ENCODE data around the gene OAS1. TPM values are rescaled to one million over a fixed set of nuclear protein-coding genes. Genes with fewer than 3 reads are reported as not detected.

The OAS1 gene
- total and polyA plus RNA-seq, 2 donors (not counting 1 experiment from before 2014, with no cell fraction given): 48.3 to 70.2 TPM

GRCh38 chr12:112933129-112933505, 26.4 kb downstream of the OAS1 start:
- no peaks in the 10 kb centered on the region for H3K27me3 ChIP-seq (replicated peaks in 1 of 4; ENCODE audit: control extremely low read depth in 1 of 4, control insufficient read depth in 3 of 4, insufficient read depth in 4 of 4, low read length in 3 of 4)
- POLR2A ChIA-PET: no interaction called here
- H3K27ac Mint-ChIP-seq: no peak overlapping the region

GRCh38 chr12:112936264-112936663, 29.5 kb downstream of the OAS1 start:
- Histone ChIP-seq H3K27ac (ENCODE audit: low read length in 2 of 2) (no peak overlapping the region), H3K9ac (ENCODE audit: low read length) (no peak overlapping the region), H2AFZ (ENCODE audit: insufficient read depth, low read depth, low read length, poor library complexity, severe bottlenecking) (no peak overlapping the region), H3K4me1 (ENCODE audit: control insufficient read depth in 2 of 2, insufficient read depth in 2 of 2, low read length in 2 of 2) (peaks cover 25 to 26% of the 10 kb centered on the region in 2 donors), H3K79me2 (ENCODE audit: control insufficient read depth, insufficient read depth, low read length) (peaks cover 4% of the 10 kb centered on the region), H3K36me3 (replicated peaks in 1 of 2; ENCODE audit: control extremely low read depth in 1 of 2, control insufficient read depth in 1 of 2, extremely low read depth in 1 of 2, insufficient read depth in 2 of 2, low read length in 1 of 2) (no peaks in the 10 kb centered on the region), H3K9me3 (ENCODE audit: control extremely low read depth in 1 of 3, control insufficient read depth in 2 of 3, insufficient read depth in 1 of 3, low read length in 2 of 3) (no peaks in the 10 kb centered on the region), H4K20me1 (ENCODE audit: control insufficient read depth, insufficient read depth, low read length, poor library complexity, severe bottlenecking) (no peaks in the 10 kb centered on the region), H3K4me2 (replicated peaks; ENCODE audit: low read depth, low read length, poor library complexity, severe bottlenecking) (no peak overlapping the region), H3K4me3 (ENCODE audit: control extremely low read depth in 1 of 5, extremely low read depth in 1 of 5, insufficient read depth in 1 of 5, low read depth in 2 of 5, low read length in 4 of 5) (no peak overlapping the region), H3K27me3 (replicated peaks in 1 of 4; ENCODE audit: control extremely low read depth in 1 of 4, control insufficient read depth in 3 of 4, insufficient read depth in 4 of 4, low read length in 3 of 4) (no peaks in the 10 kb centered on the region)
- H3K27ac Mint-ChIP-seq: no peak overlapping the region
- H3K4me3 Mint-ChIP-seq: no peak overlapping the region
- H3K4me1 Mint-ChIP-seq: peaks cover 28% of the 10 kb centered on the region
- ChIA-PET POLR2A (no interaction called here), CTCF (no interaction called here)
- no peaks in the 10 kb centered on the region for H3K27me3 Mint-ChIP-seq
- ATAC-seq (ENCODE audit: low read depth) (no peak), DNase-seq (no peak)
- intact Hi-C loops (cut with micrococcal nuclease): no loop called here
- TF ChIP-seq EZH2 (IDR thresholded peaks at IDR 0.05; ENCODE audit: borderline replicate concordance, insufficient read depth, low read depth, low read length, poor library complexity, severe bottlenecking) (no peak), CTCF (IDR thresholded peaks at IDR 0.05) (no peak)
- WGBS (ENCODE audit: insufficient coverage): 92% methylated on average over 1 of the region's 1 CpG
- no peaks in the 10 kb centered on the region for H3K9me3 Mint-ChIP-seq (ENCODE audit: insufficient read depth)

More at GRCh38 chr12:112933129-112933505, 26.4 kb downstream of the OAS1 start:
- intact Hi-C loops (cut with micrococcal nuclease): no loop called here
- Mint-ChIP-seq H3K9me3 (ENCODE audit: insufficient read depth) (no peaks in the 10 kb centered on the region), H3K4me3 (no peak overlapping the region), H3K27me3 (no peaks in the 10 kb centered on the region), H3K4me1 (peaks cover 8% of the 10 kb centered on the region)
- Histone ChIP-seq H3K36me3 (replicated peaks in 1 of 2; ENCODE audit: control extremely low read depth in 1 of 2, control insufficient read depth in 1 of 2, extremely low read depth in 1 of 2, insufficient read depth in 2 of 2, low read length in 1 of 2) (peaks cover 0 to 6% of the 10 kb centered on the region in 2 experiments), H3K79me2 (ENCODE audit: control insufficient read depth, insufficient read depth, low read length) (no peaks in the 10 kb centered on the region), H3K4me2 (replicated peaks; ENCODE audit: low read depth, low read length, poor library complexity, severe bottlenecking) (no peak overlapping the region), H3K27ac (ENCODE audit: low read length in 2 of 2) (no peak overlapping the region), H3K4me1 (ENCODE audit: control insufficient read depth in 2 of 2, insufficient read depth in 2 of 2, low read length in 2 of 2) (peaks cover 5 to 6% of the 10 kb centered on the region in 2 donors), H4K20me1 (ENCODE audit: control insufficient read depth, insufficient read depth, low read length, poor library complexity, severe bottlenecking) (no peaks in the 10 kb centered on the region), H2AFZ (ENCODE audit: insufficient read depth, low read depth, low read length, poor library complexity, severe bottlenecking) (no peak overlapping the region), H3K9me3 (ENCODE audit: control extremely low read depth in 1 of 3, control insufficient read depth in 2 of 3, insufficient read depth in 1 of 3, low read length in 2 of 3) (peaks cover 0 to 4% (median 0%) of the 10 kb centered on the region in 3 donors), H3K4me3 (ENCODE audit: control extremely low read depth in 1 of 5, extremely low read depth in 1 of 5, insufficient read depth in 1 of 5, low read depth in 2 of 5, low read length in 4 of 5) (no peak overlapping the region), H3K9ac (ENCODE audit: low read length) (no peak overlapping the region)
- CTCF ChIA-PET: interaction anchor here (0.9 kb wide), 1 partner anchor 97 kb away, joined by 4 read pairs; no protein-coding TSS in a partner anchor
- no peak for DNase-seq
- TF ChIP-seq EZH2 (IDR thresholded peaks at IDR 0.05; ENCODE audit: borderline replicate concordance, insufficient read depth, low read depth, low read length, poor library complexity, severe bottlenecking): no peak
- no peak for TF ChIP-seq CTCF (IDR thresholded peaks at IDR 0.05)
- ATAC-seq (ENCODE audit: low read depth): no peak
- WGBS (ENCODE audit: insufficient coverage): no CpG with 5 or more reads among the region's 2 CpGs
